Measurements from ENCODE around the gene USP6NL. TPM values are rescaled to one million over a fixed set of nuclear protein-coding genes. Genes with fewer than 3 reads are reported as not detected.

Gene USP6NL
- total and polyA plus RNA-seq, 10 of the 15 experiments (the other 5 are each of a cell fraction or from before 2014, with no cell fraction given), result 4.0 to 27.7 (median 18.2) TPM

GRCh38 chr10:11533328-11533781 is 78.1 kb downstream of the USP6NL start (continued):
- TF ChIP-seq ZBTB40 (IDR thresholded peaks at IDR 0.05; ENCODE audit: borderline replicate concordance), result no peak
- TF ChIP-seq, protein P1, sequence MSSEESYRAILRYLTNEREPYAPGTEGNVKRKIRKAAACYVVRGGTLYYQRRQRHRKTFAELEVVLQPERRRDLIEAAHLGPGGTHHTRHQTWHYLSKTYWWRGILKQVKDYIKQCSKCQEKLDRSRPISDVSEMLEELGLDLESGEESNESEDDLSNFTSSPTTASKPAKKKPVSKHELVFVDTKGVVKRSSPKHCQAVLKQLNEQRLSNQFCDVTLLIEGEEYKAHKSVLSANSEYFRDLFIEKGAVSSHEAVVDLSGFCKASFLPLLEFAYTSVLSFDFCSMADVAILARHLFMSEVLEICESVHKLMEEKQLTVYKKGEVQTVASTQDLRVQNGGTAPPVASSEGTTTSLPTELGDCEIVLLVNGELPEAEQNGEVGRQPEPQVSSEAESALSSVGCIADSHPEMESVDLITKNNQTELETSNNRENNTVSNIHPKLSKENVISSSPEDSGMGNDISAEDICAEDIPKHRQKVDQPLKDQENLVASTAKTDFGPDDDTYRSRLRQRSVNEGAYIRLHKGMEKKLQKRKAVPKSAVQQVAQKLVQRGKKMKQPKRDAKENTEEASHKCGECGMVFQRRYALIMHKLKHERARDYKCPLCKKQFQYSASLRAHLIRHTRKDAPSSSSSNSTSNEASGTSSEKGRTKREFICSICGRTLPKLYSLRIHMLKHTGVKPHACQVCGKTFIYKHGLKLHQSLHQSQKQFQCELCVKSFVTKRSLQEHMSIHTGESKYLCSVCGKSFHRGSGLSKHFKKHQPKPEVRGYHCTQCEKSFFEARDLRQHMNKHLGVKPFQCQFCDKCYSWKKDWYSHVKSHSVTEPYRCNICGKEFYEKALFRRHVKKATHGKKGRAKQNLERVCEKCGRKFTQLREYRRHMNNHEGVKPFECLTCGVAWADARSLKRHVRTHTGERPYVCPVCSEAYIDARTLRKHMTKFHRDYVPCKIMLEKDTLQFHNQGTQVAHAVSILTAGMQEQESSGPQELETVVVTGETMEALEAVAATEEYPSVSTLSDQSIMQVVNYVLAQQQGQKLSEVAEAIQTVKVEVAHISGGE (CRISPR knock-in tag; IDR thresholded peaks at IDR 0.05), result no peak
- no peak for TF ChIP-seq MXI1 (IDR thresholded peaks at IDR 0.05; ENCODE audit: low read depth, low read length)
- TF ChIP-seq BACH1 (IDR thresholded peaks at IDR 0.05; ENCODE audit: borderline replicate concordance), result no peak
- no peak for TF ChIP-seq RELA (IDR thresholded peaks at IDR 0.05; ENCODE audit: borderline replicate concordance, partially characterized antibody)
- no peak for TF ChIP-seq MTA2 (IDR thresholded peaks at IDR 0.05; ENCODE audit: low read depth)
- TF ChIP-seq SMC3 (IDR thresholded peaks at IDR 0.05; ENCODE audit: borderline replicate concordance, low read length), result no peak
- TF ChIP-seq HDAC2 (IDR thresholded peaks at IDR 0.05), result no peak
- TF ChIP-seq, protein P2, sequence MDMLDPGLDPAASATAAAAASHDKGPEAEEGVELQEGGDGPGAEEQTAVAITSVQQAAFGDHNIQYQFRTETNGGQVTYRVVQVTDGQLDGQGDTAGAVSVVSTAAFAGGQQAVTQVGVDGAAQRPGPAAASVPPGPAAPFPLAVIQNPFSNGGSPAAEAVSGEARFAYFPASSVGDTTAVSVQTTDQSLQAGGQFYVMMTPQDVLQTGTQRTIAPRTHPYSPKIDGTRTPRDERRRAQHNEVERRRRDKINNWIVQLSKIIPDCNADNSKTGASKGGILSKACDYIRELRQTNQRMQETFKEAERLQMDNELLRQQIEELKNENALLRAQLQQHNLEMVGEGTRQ (IDR thresholded peaks at IDR 0.05; ENCODE audit: borderline replicate concordance, low read depth, low read length), result no peak
- TF ChIP-seq, protein P3, sequence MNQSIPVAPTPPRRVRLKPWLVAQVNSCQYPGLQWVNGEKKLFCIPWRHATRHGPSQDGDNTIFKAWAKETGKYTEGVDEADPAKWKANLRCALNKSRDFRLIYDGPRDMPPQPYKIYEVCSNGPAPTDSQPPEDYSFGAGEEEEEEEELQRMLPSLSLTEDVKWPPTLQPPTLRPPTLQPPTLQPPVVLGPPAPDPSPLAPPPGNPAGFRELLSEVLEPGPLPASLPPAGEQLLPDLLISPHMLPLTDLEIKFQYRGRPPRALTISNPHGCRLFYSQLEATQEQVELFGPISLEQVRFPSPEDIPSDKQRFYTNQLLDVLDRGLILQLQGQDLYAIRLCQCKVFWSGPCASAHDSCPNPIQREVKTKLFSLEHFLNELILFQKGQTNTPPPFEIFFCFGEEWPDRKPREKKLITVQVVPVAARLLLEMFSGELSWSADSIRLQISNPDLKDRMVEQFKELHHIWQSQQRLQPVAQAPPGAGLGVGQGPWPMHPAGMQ (IDR thresholded peaks at IDR 0.05; ENCODE audit: borderline replicate concordance), result no peak
- no peak for TF ChIP-seq IRF4 (IDR thresholded peaks at IDR 0.05; ENCODE audit: low read depth, low read length)
- TF ChIP-seq IKZF2 (IDR thresholded peaks at IDR 0.05), result no peak

Measured in GM12878 (cell line).